Activated CD4-positive, alpha-beta T cell treated with anti-CD3 and anti-CD28 coated beads for 4 hours (primary cell): ENCODE data around the gene ASTL.

Experiments used
- DNase-seq, 2 donors: peaks; one replicate each; pipeline ENCODE4 v3.0.0-alpha.2; 2020

Gene ASTL

GRCh38 chr2:96110621-96111256, 27.6 kb downstream of the ASTL start:
- DNase-seq = no peak

DNA sequence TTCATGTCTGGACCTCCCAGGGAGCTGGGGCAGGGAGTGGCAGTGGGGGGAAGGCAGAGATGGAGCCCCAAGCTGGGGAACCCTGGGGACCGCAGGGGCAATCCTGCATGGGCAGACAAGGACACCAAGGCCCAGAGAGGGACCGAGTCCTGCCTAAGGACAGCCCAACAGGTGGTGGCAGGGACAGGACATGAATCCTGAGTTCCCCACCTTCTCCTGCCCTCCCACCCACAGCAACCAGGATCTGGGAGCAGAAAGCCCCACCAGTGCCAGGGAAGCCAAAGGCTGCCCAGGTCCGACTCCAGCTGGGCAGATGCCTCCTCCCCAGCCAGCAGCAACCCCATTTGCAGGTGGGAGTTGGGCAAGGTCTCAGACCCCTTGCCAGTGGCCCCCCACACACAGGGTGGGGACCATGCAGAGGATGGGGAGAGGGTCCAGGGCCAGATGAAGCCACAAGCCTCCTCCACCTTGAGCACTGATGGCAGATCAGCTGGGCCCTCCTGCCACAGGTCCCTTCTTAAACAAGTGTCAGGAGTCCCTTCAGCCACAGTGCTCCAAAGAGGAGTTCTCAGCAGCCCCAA, 28.3 kb downstream of the ASTL start:
- no peak for DNase-seq

GRCh38 chr2:96109361-96109680, 29.0 kb downstream of the ASTL start:
- DNase-seq = no peak

DNA sequence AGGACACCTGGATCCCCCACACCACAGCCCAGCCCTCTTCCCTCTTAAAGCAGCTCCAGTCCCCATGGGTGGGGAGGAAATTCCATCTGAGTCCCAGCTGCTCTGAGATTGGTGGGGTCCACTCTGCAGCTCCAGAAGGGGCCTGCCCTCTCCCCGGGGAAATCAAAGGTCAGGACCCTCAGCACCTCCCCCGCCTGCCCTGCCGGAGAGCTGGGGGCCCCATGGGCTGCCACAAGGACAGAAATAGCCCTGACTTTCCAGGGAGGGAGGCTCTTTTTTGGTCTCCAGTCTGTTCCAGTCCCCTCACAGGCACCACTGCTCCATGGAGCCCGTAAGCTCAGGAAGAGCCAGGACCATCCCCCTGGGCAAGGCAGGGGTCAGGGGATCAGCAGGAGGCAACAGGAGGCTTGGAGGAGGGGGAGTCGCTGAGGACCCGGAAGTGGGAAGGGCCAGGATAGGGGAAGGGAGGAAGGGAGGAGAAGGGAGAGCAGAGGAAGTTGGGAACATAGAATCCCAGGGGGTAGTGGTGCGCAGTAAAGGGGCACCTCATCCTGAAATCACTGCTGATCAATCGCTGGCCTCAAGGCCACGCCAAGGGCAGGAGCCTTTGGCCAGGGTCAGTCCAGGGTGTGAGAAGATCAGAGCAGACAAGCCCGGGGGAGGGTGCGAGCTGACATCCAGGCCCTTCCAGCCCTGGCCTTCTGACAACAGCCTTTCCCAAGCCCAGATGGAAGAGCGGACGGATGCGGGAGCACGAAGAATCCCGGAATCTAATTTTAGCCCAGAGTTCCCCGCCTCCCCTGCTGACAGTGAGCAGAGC, 29.6 kb downstream of the ASTL start:
- no peak for DNase-seq

DNA sequence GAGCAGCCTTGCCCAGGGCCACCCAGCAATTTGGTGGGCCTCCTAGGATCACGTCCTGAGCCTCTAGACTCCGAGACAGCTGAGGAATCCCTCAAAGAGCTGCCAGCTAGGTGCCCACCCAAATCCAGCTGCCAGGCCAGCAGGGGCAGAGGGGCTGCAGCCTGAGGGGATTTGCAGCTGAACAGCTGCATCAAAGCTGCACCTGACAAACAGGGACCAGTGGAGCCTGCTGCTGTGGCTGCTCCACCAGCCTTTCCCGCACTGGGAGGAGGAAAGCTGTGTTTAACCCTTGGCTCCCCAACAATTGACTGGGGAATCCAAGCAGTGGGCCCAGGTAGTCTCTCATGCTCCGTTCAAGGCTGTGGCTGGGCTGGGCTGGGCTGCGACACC, 30.2 kb downstream of the ASTL start:
- no peak for DNase-seq

- no peak for DNase-seq
Measured at GRCh38 chr2:96107708-96108065, 30.6 kb downstream of the ASTL start.

GRCh38 chr2:96106991-96107707, 31.2 kb downstream of the ASTL start:
- DNase-seq = no peak

GRCh38 chr2:96105994-96106715, 32.1 kb downstream of the ASTL start:
- DNase-seq = no peak

GRCh38 chr2:96105152-96105915, 33.0 kb downstream of the ASTL start:
- no peak for DNase-seq

DNA sequence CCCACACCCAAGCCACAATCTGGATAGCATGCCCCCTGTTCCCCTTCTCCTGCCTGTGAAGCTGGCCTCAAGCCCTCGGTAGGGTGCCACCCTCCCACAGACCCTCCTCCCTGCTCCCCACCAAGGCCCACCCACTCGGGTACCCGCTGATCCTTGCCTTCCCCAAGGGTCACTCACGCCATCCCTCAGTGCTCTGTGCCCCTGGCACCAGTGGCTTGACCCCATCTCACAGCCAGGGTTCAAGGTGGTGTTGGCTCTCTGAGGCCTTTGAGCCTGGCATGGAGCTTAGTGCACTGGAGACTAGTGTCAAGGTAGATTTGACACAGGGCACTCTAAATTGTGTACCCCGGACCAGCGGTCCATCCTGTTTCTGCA, 33.8 kb downstream of the ASTL start:
- no peak for DNase-seq

DNA sequence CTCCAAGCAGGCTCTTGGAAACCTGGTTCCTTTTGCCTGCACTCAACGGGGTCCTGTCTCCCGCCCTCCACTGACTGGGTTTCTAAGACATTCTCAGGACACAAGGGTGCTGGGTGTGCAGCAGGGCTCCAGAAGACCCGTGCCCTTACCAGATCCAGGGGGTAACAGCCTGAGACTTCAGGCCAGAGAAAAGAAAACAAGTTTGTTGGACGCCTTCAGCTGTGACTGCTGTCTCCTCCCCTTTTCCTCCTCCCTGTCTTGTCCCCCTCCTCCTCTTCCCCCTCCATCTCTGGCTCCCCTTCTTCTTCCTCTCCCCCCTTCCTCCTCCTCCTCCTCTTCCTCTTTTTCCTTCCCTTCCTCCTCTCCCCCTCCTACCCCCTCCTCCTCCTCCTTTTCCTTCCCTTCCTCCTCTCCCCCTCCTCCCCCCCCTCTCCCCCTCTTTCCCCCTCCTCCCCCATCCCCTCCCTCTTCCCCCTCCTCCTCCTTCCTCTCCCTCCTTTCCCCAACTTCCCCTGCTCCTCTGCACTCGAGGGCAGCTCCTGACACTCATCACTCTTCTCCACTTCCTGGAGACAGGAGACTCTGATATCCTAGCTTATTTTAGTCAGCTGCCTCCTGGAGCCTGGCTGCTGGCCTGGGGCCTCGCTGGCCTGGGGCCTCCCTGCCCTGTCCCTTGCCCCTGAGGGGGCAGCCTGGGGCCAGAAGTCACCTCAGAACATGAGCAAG, 34.4 kb downstream of the ASTL start:
- DNase-seq = no peak

DNA sequence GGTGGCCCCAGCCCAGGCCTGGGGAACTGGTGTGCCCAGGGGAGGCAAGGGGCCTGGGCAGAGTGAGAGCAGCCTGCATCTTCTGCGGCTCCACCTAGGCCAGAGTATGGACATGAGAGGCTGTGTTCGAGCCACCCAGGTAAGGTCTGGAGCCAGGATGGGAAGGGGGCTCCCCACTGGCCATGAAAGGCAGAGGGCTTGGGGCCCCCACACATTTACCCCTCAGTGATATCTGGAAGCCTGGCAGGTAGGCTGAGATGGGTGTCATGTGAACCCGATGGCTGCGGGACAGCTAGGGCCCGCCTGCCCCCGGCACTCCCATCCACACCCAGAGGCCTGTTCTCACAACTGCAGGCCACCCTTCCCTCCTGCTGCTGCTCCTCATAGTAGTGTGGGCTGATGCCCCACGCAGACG, 35.1 kb downstream of the ASTL start:
- no peak for DNase-seq

DNA sequence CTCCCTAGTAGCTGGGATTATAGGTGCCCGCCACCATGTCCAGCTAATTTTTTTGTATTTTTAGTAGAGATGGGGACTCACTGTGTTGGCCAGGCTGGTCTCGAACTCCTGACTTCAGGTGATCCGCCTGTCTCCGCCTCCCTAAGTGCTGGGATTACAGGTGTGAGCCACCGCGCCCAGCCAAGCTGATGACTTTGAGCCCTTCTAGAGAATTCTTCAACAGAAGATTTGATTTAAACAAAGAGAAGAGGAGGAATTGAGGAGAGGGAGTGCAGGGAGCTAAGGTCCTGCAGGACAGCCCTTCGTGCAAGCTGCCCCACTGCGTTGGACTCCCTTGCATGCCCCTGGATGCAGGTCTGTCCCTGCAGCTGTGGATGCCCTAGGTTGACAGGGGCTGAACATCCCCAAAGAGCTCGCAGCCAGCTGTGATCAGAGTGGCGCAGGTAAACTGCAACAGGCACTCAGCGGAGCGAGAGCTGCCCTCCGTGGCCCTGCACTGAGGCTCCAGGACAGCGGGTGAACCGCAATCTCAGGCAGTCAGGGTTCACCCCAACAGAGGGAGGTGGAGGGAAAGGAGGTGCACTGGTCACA, 35.6 kb downstream of the ASTL start:
- DNase-seq = no peak

- DNase-seq = no peak
Measured at GRCh38 chr2:96100893-96101304, 37.4 kb downstream of the ASTL start.

DNA sequence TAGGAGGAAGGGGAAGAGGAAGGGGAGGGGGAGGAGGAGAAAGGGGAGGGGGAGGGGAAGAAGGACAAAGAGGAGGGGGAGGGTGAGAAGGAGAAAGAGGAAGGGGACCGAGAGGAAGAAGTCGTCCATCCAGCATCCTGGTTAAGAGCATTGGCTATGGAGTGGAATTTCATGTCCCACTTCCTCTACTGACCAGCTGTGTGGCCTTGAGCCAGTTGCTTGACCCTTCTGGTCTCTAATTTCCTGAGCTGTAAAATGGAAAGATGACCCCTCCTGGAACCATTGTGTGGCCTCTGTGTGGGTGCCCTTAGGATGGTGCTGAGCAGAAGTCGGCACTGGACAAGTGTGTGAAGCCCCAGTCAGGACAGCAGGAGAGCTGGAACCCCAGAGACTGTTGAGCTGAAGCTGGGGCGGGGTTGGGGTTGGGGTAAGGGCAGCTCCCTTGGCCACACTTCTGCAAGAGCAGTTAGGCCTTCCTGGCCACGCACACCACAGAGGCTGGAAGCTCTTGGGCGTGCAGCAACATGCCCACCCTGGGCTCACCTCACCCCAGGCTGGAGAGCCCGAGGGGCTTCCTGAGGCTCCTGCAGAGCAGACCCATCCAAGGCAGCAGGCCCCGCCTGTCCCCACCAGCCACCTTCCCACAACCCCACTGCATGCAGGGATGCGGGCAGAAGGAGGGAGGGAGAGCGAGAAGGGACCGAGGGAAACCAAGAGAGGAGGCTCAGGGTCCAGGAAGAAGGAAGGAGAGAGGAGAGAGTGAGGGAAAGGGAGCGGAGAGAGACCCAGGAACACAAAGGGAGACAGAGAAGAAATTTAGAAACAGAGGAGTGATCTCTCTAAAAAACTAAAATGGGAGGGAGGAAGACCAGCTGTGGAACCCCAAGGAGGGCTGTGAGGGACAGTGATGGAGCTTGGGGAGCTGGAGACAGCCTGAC, 38.2 kb downstream of the ASTL start:
- no peak for DNase-seq

DNA sequence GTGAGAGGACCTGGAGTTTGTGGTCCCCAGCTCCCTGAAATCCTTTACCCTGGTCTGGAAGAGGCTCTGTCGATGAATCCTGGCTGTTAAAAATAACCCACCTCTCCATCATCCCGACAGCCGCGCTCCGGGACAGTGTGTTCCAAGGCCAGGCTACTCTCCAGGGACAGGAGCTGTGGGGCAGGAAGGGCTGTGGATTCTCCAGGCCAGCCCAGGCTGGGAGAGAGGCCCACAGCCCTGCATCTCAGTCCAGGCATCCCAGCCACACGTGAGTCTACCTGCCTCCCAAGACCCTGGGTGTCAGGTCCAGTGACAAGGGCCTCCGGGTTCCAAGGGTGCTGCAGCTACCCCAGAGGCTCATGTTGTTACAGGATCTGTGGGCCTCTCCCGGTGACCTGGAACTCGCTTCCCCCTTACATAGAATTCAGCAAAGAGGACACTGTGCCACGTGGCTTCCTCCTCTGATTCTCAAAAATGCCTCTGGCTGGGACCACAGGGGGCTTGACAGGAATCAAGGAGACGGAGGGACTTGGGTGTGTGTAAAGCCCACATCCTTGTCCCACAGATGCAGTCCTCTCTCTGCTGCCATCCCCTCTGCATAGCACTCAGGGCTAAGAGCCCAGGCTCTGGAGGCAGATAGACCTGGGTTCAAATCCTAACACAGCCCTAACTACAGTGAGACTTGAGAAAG, 39.3 kb downstream of the ASTL start:
- no peak for DNase-seq

GRCh38 chr2:96097951-96098823, 40.1 kb downstream of the ASTL start:
- DNase-seq = no peak

- DNase-seq = no peak
Measured at GRCh38 chr2:96097441-96097840, 40.9 kb downstream of the ASTL start.
